Neuronal stem cell (in vitro differentiated cells): ENCODE results near the gene NR1H3.

Experiments used
- DNase-seq: peaks from one replicate; pipeline ENCODE4 v3.0.0-alpha.2; 2013; ENCODE audit warnings: low spot score
- H2AFZ ChIP-seq: one replicate; pipeline ENCODE4 v1.6.1; 2013; ENCODE audit warnings: mild to moderate bottlenecking, low read length, inconsistent platforms
- H2AK5ac ChIP-seq: 2 replicates; pipeline ENCODE4 v1.6.1; 2013; ENCODE audit warnings: low read depth, mild to moderate bottlenecking, inconsistent platforms, low read length, moderate library complexity, mixed read lengths
- H2BK120ac ChIP-seq: 2 replicates; pipeline ENCODE4 v1.6.1; 2013; ENCODE audit warnings: low read depth, mild to moderate bottlenecking, inconsistent platforms, low read length, moderate library complexity, mixed read lengths
- H2BK12ac ChIP-seq: one replicate; pipeline ENCODE4 v1.6.1; 2013; ENCODE audit warnings: low read length, inconsistent platforms
- H2BK15ac ChIP-seq: 2 replicates; pipeline ENCODE4 v1.6.1; 2013; ENCODE audit warnings: mild to moderate bottlenecking, low read length, inconsistent platforms, mixed read lengths
- H2BK5ac ChIP-seq: one replicate; pipeline ENCODE4 v1.6.1; 2013; ENCODE audit warnings: inconsistent platforms, mild to moderate bottlenecking, low read length, moderate library complexity
- H3K14ac ChIP-seq: one replicate; pipeline ENCODE4 v1.6.1; 2013; ENCODE audit warnings: low read length, inconsistent platforms
- H3K18ac ChIP-seq: 2 replicates; pipeline ENCODE4 v1.6.1; 2013; ENCODE audit warnings: low read length, inconsistent platforms
- H3K23ac ChIP-seq: 2 replicates; pipeline ENCODE4 v1.6.1; 2013; ENCODE audit warnings: low read depth, mild to moderate bottlenecking, mixed read lengths, low read length, inconsistent platforms; ENCODE audit not compliant: poor library complexity
- H3K27ac ChIP-seq: replicated peaks from 3 replicates; pipeline ENCODE4 v1.5.1; 2013; ENCODE audit warnings: low read length, inconsistent platforms
- H3K27me3 ChIP-seq, 3 experiments: 2 replicates each; pipeline ENCODE4 v1.6.1; 2013; ENCODE audit warnings: low read length in 3 of 3, mild to moderate bottlenecking in 2 of 3, inconsistent platforms in 1 of 3, low read depth in 1 of 3, mixed read lengths in 1 of 3, moderate library complexity in 1 of 3; ENCODE audit not compliant: control insufficient read depth in 3 of 3, insufficient read depth in 3 of 3
- H3K36me3 ChIP-seq, 2 donors: replicated peaks in 1 of 2; 2 replicates each; pipeline ENCODE4 v1.6.1; 2013; ENCODE audit warnings: low read length in 2 of 2; ENCODE audit not compliant: control insufficient read depth in 2 of 2, insufficient read depth in 2 of 2
- H3K4ac ChIP-seq: 2 replicates; pipeline ENCODE4 v1.6.1; 2013; ENCODE audit warnings: inconsistent platforms, mild to moderate bottlenecking, low read length, moderate library complexity
- H3K4me1 ChIP-seq, 2 donors: 1 replicate in 1 of 2; 2 replicates in 1 of 2; pipeline ENCODE4 v1.6.1; 2013; ENCODE audit warnings: low read length in 2 of 2, low read depth in 1 of 2; ENCODE audit not compliant: control insufficient read depth in 2 of 2, insufficient read depth in 1 of 2
- H3K4me2 ChIP-seq: one replicate; pipeline ENCODE4 v1.6.1; 2013; ENCODE audit warnings: mild to moderate bottlenecking, low read length, inconsistent platforms; ENCODE audit not compliant: insufficient read depth, poor library complexity, severe bottlenecking
- H3K4me3 ChIP-seq, 2 donors: 2 replicates each; pipeline ENCODE4 v1.5.1; 2013; ENCODE audit warnings: low read length in 2 of 2, mild to moderate bottlenecking in 2 of 2, inconsistent platforms in 1 of 2, moderate library complexity in 1 of 2
- H3K79me1 ChIP-seq: one replicate; pipeline ENCODE4 v1.6.1; 2013; ENCODE audit warnings: low read depth, mild to moderate bottlenecking, inconsistent platforms, low read length, moderate library complexity
- H3K9ac ChIP-seq: one replicate; pipeline ENCODE4 v1.6.1; 2013; ENCODE audit warnings: mild to moderate bottlenecking, low read depth, low read length, inconsistent platforms; ENCODE audit not compliant: poor library complexity
- H3K9me3 ChIP-seq, 2 donors: replicated peaks in 1 of 2; 2 replicates each; pipeline versions ENCODE3 to v1.6.1; 2013; ENCODE audit warnings: low read length in 2 of 2, mild to moderate bottlenecking in 2 of 2, inconsistent platforms in 1 of 2, low read depth in 1 of 2, mixed read lengths in 1 of 2, moderate library complexity in 1 of 2; ENCODE audit not compliant: control insufficient read depth in 2 of 2, insufficient read depth in 1 of 2
- H4K8ac ChIP-seq: one replicate; pipeline ENCODE4 v1.6.1; 2013; ENCODE audit warnings: low read depth, mild to moderate bottlenecking, inconsistent platforms, low read length, moderate library complexity
- H4K91ac ChIP-seq: one replicate; pipeline ENCODE4 v1.6.1; 2013; ENCODE audit warnings: low read length, low read depth, mild to moderate bottlenecking, inconsistent platforms; ENCODE audit not compliant: poor library complexity
- WGBS, 2 donors: extraction: QIAGEN DNeasy Blood & Tissue Kit; methylation state at CpG; one replicate each; pipeline ENCODE4 v1.1.7; 2013; ENCODE audit warnings: missing lambda C conversion rate in 2 of 2, mixed read lengths in 1 of 2; ENCODE audit not compliant: insufficient read length in 2 of 2, insufficient replicate concordance in 1 of 2; ENCODE audit errors: extremely low coverage in 2 of 2; 5-methylcytosine and 5-hydroxymethylcytosine counted together

NR1H3 gene

GRCh38 chr11:47271961-47272661 is 14.3 kb downstream of the NR1H3 start:
- no peak overlapping the region for H3K27ac ChIP-seq
- no CpG with 5 or more reads among the region's 11 CpGs for WGBS, 2 donors
- H2BK12ac ChIP-seq = no peak overlapping the region
- H3K79me1 ChIP-seq = peaks cover 2% of the 10 kb centered on the region
- no peak overlapping the region for H4K91ac ChIP-seq
- no peak overlapping the region for H3K4me3 ChIP-seq
- H2BK5ac ChIP-seq = no peak overlapping the region
- H3K4ac ChIP-seq = no peak overlapping the region
- no peak overlapping the region for H3K23ac ChIP-seq
- H2BK15ac ChIP-seq = no peak overlapping the region
- H2AFZ ChIP-seq = no peak overlapping the region
- H3K14ac ChIP-seq = no peak overlapping the region
- no peak overlapping the region for H2BK120ac ChIP-seq
- H3K18ac ChIP-seq = no peak overlapping the region
- DNase-seq = no peak
- H3K4me1 ChIP-seq = peaks cover 19 to 31% of the 10 kb centered on the region in 2 donors
- peaks cover 18 to 34% of the 10 kb centered on the region in 2 donors for H3K36me3 ChIP-seq
- H3K4me2 ChIP-seq = no peak overlapping the region
- no peak overlapping the region for H2AK5ac ChIP-seq
- no peaks in the 10 kb centered on the region for H3K9me3 ChIP-seq
- H3K27me3 ChIP-seq = no peaks in the 10 kb centered on the region
- H4K8ac ChIP-seq = no peak overlapping the region
- H3K9ac ChIP-seq = no peak overlapping the region

GRCh38 chr11:47272706-47273105 is 14.9 kb downstream of the NR1H3 start:
- no peak overlapping the region for H3K4me2 ChIP-seq
- no peak overlapping the region for H3K27ac ChIP-seq
- H2BK120ac ChIP-seq = no peak overlapping the region
- no peak overlapping the region for H4K91ac ChIP-seq
- H3K4ac ChIP-seq = no peak overlapping the region
- no peak overlapping the region for H4K8ac ChIP-seq
- H3K18ac ChIP-seq = no peak overlapping the region
- no CpG with 5 or more reads among the region's 1 CpG for WGBS, 2 donors
- peaks cover 18 to 40% of the 10 kb centered on the region in 2 donors for H3K36me3 ChIP-seq
- no peak for DNase-seq
- H2BK5ac ChIP-seq = no peak overlapping the region
- no peaks in the 10 kb centered on the region for H3K9me3 ChIP-seq
- H3K4me3 ChIP-seq = no peak overlapping the region
- H3K79me1 ChIP-seq = peaks cover 2% of the 10 kb centered on the region
- peaks cover 19 to 30% of the 10 kb centered on the region in 2 donors for H3K4me1 ChIP-seq
- no peaks in the 10 kb centered on the region for H3K27me3 ChIP-seq
- no peak overlapping the region for H2AFZ ChIP-seq
- no peak overlapping the region for H2BK15ac ChIP-seq
- H3K9ac ChIP-seq = no peak overlapping the region
- H3K14ac ChIP-seq = no peak overlapping the region
- no peak overlapping the region for H2AK5ac ChIP-seq
- H2BK12ac ChIP-seq = no peak overlapping the region
- H3K23ac ChIP-seq = no peak overlapping the region

- Histone ChIP-seq H3K14ac (no peak overlapping the region), H4K8ac (no peak overlapping the region), H2BK12ac (no peak overlapping the region), H3K4me2 (no peak overlapping the region), H4K91ac (no peak overlapping the region), H3K9me3 (no peaks in the 10 kb centered on the region), H3K23ac (no peak overlapping the region), H2BK120ac (no peak overlapping the region), H2AK5ac (no peak overlapping the region), H2AFZ (no peak overlapping the region), H3K4ac (no peak overlapping the region), H3K27me3 (no peaks in the 10 kb centered on the region), H3K4me1 (peaks cover 9 to 18% of the 10 kb centered on the region in 2 donors), H2BK5ac (no peak overlapping the region), H3K9ac (no peak overlapping the region), H3K79me1 (peaks cover 2% of the 10 kb centered on the region), H3K27ac (no peak overlapping the region), H3K4me3 (no peak overlapping the region), H2BK15ac (no peak overlapping the region), H3K36me3 (peaks cover 25 to 60% of the 10 kb centered on the region in 2 donors), H3K18ac (no peak overlapping the region)
- no CpG with 5 or more reads among the region's 28 CpGs for WGBS, 2 donors
- no peak for DNase-seq
Observed at GRCh38 chr11:47274495-47275235, 16.9 kb downstream of the NR1H3 start.

- no peak overlapping the region for H2AFZ ChIP-seq
- no CpG with 5 or more reads among the region's 4 CpGs for WGBS, 2 donors
- no peaks in the 10 kb centered on the region for H3K79me1 ChIP-seq
- H3K4me1 ChIP-seq = peaks cover 0 to 4% of the 10 kb centered on the region in 2 donors
- no peaks in the 10 kb centered on the region for H3K27me3 ChIP-seq
- no peak overlapping the region for H3K4ac ChIP-seq
- no peak overlapping the region for H2BK12ac ChIP-seq
- H3K27ac ChIP-seq = no peak overlapping the region
- H3K4me2 ChIP-seq = no peak overlapping the region
- peaks cover 29 to 81% of the 10 kb centered on the region in 2 donors for H3K36me3 ChIP-seq
- H2BK120ac ChIP-seq = no peak overlapping the region
- H2BK5ac ChIP-seq = no peak overlapping the region
- no peak overlapping the region for H2AK5ac ChIP-seq
- no peak overlapping the region for H3K18ac ChIP-seq
- no peak overlapping the region for H3K23ac ChIP-seq
- H3K14ac ChIP-seq = no peak overlapping the region
- no peaks in the 10 kb centered on the region for H3K9me3 ChIP-seq
- H3K4me3 ChIP-seq = no peak overlapping the region
- no peak for DNase-seq
- no peak overlapping the region for H4K91ac ChIP-seq
- no peak overlapping the region for H4K8ac ChIP-seq
- no peak overlapping the region for H2BK15ac ChIP-seq
- H3K9ac ChIP-seq = no peak overlapping the region
Observed at GRCh38 chr11:47276923-47277322, 19.1 kb downstream of the NR1H3 start.
